Nephron (organoid): ENCODE results near the gene SIVA1.

Experiments
- H3K27ac Mint-ChIP-seq, 3 experiments: 2 replicates each; pipeline ENCODE4 v1.8.0; 2020; ENCODE audit warnings: mixed read lengths in 3 of 3, mild to moderate bottlenecking in 2 of 3, moderate library complexity in 1 of 3
- H3K27me3 Mint-ChIP-seq: 2 replicates; pipeline ENCODE4 v1.8.0; 2021; ENCODE audit warnings: low read depth, mild to moderate bottlenecking, moderate library complexity, mixed read lengths
- H3K36me3 Mint-ChIP-seq: 2 replicates; pipeline ENCODE4 v1.8.0; 2020; ENCODE audit warnings: low read depth, mixed read lengths
- H3K4me1 Mint-ChIP-seq: 2 replicates; pipeline ENCODE4 v1.8.0; 2020; ENCODE audit warnings: mixed read lengths
- H3K4me3 Mint-ChIP-seq, 3 experiments: 2 replicates each; pipeline ENCODE4 v1.8.0; 2020; ENCODE audit warnings: mild to moderate bottlenecking in 3 of 3, mixed read lengths in 3 of 3, moderate library complexity in 2 of 3
- H3K9me3 Mint-ChIP-seq: 2 replicates; pipeline ENCODE4 v1.8.0; 2020; ENCODE audit warnings: mixed read lengths
- TF ChIP-seq, protein P1 (sequence below), 3 experiments: fragments of 200-600 bp; sonication (generic); IDR thresholded peaks; one replicate each; pipeline ENCODE4 v1.5.0; 2021; ENCODE audit warnings: antibody characterized with exemption in 3 of 3; ENCODE audit not compliant: unreplicated experiment in 3 of 3

The SIVA1 gene

DNA sequence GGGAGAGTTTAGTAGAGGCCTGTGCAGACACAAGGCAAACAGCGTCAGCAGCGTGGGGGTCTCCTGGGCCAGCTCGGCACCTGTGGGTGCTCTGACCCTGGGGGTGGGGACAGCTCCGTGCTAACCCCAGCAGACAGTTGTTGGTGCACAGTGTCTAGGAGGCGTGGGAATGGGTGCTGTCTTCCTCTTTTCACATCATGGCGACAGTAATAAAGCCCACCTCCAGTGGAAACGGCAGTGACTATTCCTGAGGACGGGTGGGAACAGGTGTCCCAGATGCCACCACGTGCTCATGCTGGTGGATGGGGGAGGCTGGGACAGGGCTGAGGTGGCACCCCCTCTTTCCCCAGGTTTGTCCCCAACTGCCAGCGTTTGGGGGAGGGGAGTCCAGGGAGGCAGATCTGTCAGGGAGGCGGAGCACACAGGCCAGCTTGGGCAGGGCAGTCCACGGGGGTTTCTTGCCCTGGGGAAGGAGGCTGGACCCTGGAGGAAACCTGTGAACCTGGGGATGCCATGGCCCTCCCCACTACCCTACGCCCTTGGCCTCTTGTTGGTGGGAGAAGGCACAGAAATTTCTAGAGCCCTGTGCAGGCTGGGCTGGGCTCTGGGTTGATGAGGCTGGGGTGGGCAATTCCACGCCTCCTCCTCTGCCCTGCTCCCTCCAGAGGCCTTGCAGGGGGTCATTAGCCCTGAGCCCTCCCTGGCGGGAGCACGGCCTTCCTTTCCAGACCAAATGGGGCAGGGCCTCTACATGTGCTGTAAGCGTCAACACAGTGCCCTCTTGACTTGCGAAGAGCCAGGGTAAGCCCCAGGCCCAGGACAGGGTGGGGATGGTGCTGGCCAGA, 51.8 kb downstream of the SIVA1 start:
- H3K27me3 Mint-ChIP-seq, result peaks cover 16% of the 10 kb centered on the region
- no peaks in the 10 kb centered on the region for H3K9me3 Mint-ChIP-seq
- H3K36me3 Mint-ChIP-seq, result no peaks in the 10 kb centered on the region
- H3K4me3 Mint-ChIP-seq, result peak overlapping the region in 2 of 3 experiments; percentile 24
- TF ChIP-seq, protein P1, sequence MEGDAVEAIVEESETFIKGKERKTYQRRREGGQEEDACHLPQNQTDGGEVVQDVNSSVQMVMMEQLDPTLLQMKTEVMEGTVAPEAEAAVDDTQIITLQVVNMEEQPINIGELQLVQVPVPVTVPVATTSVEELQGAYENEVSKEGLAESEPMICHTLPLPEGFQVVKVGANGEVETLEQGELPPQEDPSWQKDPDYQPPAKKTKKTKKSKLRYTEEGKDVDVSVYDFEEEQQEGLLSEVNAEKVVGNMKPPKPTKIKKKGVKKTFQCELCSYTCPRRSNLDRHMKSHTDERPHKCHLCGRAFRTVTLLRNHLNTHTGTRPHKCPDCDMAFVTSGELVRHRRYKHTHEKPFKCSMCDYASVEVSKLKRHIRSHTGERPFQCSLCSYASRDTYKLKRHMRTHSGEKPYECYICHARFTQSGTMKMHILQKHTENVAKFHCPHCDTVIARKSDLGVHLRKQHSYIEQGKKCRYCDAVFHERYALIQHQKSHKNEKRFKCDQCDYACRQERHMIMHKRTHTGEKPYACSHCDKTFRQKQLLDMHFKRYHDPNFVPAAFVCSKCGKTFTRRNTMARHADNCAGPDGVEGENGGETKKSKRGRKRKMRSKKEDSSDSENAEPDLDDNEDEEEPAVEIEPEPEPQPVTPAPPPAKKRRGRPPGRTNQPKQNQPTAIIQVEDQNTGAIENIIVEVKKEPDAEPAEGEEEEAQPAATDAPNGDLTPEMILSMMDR (IDR thresholded peaks at IDR 0.05; ENCODE audit: unreplicated experiment in 3 of 3), result no peak
- H3K4me1 Mint-ChIP-seq, result peaks cover 8% of the 10 kb centered on the region
- H3K27ac Mint-ChIP-seq, result no peak overlapping the region

DNA sequence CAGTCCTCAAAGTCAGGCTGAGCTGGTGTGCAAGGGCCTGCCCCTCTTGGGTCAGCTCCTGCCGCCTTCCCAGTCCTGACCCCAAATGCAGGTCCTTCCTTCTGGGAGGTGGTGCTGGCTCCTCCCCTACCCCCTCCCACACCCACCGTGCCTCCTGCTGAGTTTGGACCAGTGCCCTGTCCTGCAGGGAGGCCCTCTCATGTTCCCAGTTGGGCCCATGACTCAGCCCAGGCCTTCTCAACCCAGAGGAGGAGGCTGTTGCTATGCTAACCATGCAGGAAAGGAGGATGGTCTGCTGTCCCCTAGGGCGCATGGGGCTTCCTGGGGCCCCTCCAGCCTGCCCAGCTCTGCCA, 52.4 kb downstream of the SIVA1 start:
- H3K27me3 Mint-ChIP-seq, result peaks cover 14% of the 10 kb centered on the region
- H3K27ac Mint-ChIP-seq, result no peak overlapping the region
- no peaks in the 10 kb centered on the region for H3K9me3 Mint-ChIP-seq
- TF ChIP-seq, protein P1 (IDR thresholded peaks at IDR 0.05; ENCODE audit: unreplicated experiment in 3 of 3), result no peak
- H3K36me3 Mint-ChIP-seq, result no peaks in the 10 kb centered on the region
- peaks cover 5% of the 10 kb centered on the region for H3K4me1 Mint-ChIP-seq
- H3K4me3 Mint-ChIP-seq, result no peak overlapping the region

DNA sequence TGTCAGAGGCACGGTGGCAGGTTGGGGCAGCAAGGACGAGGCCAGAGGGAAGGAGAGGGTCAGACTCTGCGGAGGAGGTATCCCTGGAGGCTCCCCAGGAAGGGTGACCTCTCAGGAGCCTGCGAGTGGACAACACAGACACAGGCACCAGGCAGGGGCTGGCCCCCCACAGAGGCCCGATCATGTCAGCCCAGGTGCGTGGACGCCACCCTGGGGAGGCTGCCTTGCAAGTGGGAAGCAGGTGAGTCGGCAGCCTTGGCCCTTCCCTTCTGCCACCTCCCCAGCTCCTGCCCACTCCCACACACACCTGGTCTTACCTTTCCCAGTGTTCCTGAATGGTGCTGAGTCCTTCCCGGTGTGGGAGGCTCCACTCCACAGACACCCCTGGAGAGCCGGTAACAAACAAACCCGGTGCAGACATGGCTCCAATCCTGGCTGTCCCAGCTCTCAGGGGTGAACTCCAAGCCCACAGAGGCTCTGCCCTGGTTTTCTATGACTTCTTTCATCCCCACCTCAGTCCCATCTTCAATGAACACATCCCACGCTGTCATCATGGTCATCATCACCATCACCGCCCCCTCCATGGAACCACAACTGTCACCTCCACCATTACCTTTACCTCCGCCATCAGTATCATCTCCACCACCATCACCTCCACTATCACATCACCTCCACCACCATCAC, 53.1 kb downstream of the SIVA1 start:
- peaks cover 5% of the 10 kb centered on the region for H3K4me1 Mint-ChIP-seq
- no peaks in the 10 kb centered on the region for H3K9me3 Mint-ChIP-seq
- H3K27ac Mint-ChIP-seq, result no peak overlapping the region
- no peaks in the 10 kb centered on the region for H3K36me3 Mint-ChIP-seq
- no peak overlapping the region for H3K4me3 Mint-ChIP-seq
- peaks cover 14% of the 10 kb centered on the region for H3K27me3 Mint-ChIP-seq
- TF ChIP-seq, protein P1 (IDR thresholded peaks at IDR 0.05; ENCODE audit: unreplicated experiment in 3 of 3), result no peak

DNA sequence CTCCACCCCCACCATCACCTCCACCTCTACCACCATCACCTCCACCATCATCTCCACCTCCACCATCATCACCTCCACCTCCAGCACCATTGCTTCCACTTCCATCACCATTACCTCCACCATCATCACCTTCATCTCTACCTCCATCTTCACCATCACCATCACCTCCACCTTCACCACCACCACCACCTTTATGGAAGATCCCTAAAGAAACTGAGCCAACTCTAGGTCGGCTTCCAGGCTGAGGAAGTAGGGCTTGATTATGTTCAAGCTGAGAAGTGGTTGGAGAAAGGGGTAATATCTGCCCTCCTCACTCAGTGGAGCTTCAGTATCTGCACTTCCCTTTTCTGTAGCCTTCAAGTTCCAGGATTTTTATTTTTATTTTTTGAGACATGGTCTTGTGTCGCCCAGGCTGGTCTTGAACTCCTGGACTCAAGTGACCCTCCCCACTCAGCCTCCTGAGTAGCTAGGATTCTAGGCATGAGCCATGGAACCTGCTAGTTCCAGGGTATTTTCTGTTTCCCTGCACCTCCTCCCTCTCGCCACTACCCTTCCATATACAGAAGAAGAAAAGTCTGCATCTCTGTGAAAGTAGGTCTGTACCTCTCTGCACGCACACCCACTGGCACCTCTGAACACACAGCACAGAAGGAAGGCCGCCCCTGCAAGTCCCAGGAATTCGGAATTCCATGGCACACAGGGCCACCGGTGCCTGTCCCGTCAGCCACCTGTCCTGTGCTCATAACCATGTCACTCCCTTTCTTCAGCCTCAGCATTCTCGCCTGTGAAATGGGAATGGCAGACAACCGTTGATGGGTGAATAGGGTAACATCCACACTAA, 53.9 kb downstream of the SIVA1 start:
- Mint-ChIP-seq H3K36me3 (no peaks in the 10 kb centered on the region), H3K9me3 (no peaks in the 10 kb centered on the region), H3K27me3 (peaks cover 14% of the 10 kb centered on the region), H3K27ac (no peak overlapping the region), H3K4me1 (peaks cover 5% of the 10 kb centered on the region), H3K4me3 (no peak overlapping the region)
- TF ChIP-seq, protein P1 (IDR thresholded peaks at IDR 0.05; ENCODE audit: unreplicated experiment in 3 of 3), result no peak

DNA sequence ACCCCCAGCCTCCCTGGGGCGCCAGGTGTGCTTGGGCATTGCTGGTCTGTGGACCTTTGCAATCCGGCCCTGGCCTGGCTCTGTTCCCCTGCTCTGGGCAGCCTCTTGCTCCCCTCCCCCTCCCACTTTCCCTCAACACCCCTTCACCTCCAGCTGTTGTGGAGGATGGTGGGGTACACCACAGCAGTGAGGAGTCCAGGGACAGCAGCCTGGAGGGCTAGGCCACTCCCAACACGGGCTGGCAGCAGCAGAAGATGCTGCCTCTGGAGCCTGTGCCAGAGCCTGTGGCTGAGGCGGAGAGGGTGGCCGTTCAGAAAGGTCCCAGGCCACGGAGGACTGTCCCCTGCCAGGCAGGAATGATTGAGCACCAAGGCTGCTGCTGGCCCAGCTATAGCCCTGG, 55.5 kb downstream of the SIVA1 start:
- Mint-ChIP-seq H3K36me3 (no peaks in the 10 kb centered on the region), H3K27ac (no peak overlapping the region), H3K4me1 (peaks cover 5% of the 10 kb centered on the region), H3K4me3 (no peak overlapping the region), H3K27me3 (peaks cover 8% of the 10 kb centered on the region), H3K9me3 (no peaks in the 10 kb centered on the region)
- TF ChIP-seq, protein P1 (IDR thresholded peaks at IDR 0.05; ENCODE audit: unreplicated experiment in 3 of 3), result no peak
